Pancreas (tissue), 10 donors: Measurements from ENCODE around the gene PTH2R. TPM values are rescaled to one million over a fixed set of nuclear protein-coding genes. Genes with fewer than 3 reads are reported as not detected.
"Not testable (repeated sequence)": the region's sequence is repeated elsewhere in the genome, so short reads cannot be mapped to it uniquely, and the experiment has no call there.

Source experiments
- ATAC-seq, 4 donors: fragments of 200-7000 bp; cut with Tn5 transposase; one replicate each; pipeline versions ENCODE4 v1.8.0 to v1.9.1; 2020; ENCODE audit warnings: mild to moderate bottlenecking in 4 of 4, moderate library complexity in 4 of 4
- DNase-seq, 6 donors: peaks; one replicate each; pipeline ENCODE4 v3.0.0-alpha.2; 2020
- FAIRE-seq: peaks from 2 replicates; lab custom pipeline; 2012; peaks lifted over from hg19 to GRCh38; lab: Jason Lieb, UNC
- H3K27ac ChIP-seq, 4 donors: fragments of 200-600 bp; sonication (generic); 1 replicate in 3 of 4; 2 replicates in 1 of 4; pipeline versions ENCODE4 v1.5.0 to v1.8.0; 2020
- H3K27me3 ChIP-seq, 4 donors: fragments of 200-600 bp; one replicate each; pipeline ENCODE4 v1.8.0; 2021
- H3K36me3 ChIP-seq, 3 donors: fragments of 200-600 bp; sonication (generic) in 1 of 3; one replicate each; pipeline versions ENCODE4 v1.5.0 to v1.8.0; 2020 to 2021
- H3K4me1 ChIP-seq, 3 donors: fragments of 200-600 bp; one replicate each; pipeline ENCODE4 v1.8.0; 2021
- H3K4me3 ChIP-seq, 4 donors: fragments of 200-600 bp; sonication (generic) in 2 of 4; one replicate each; pipeline versions ENCODE4 v1.5.0 to v1.8.0; 2020 to 2021
- H3K9me3 ChIP-seq, 4 donors: fragments of 200-600 bp; one replicate each; pipeline ENCODE4 v1.8.0; 2021
- CTCF ChIP-seq, 4 donors: fragments of 200-600 bp; sonication (generic) in 3 of 4; IDR thresholded peaks; one replicate each; pipeline versions ENCODE4 v1.5.0 to v1.8.0; 2021; ENCODE audit warnings: antibody characterized with exemption in 4 of 4
- WGBS, 2 donors: extraction: QIAGEN DNeasy Blood & Tissue Kit; methylation state at CpG; one replicate each; pipeline ENCODE4 v1.1.7; 2013; 5-methylcytosine and 5-hydroxymethylcytosine counted together
- intact Hi-C, 3 donors: fragments of 100-400 bp; cut with DNase I; formaldehyde crosslinking; loops; one replicate each; pipeline versions ENCODE4 v1.11.1 to v1.14.2; 2022
- polyA plus RNA-seq, 2 donors: library from polyadenylated mRNA; stranded (reverse); fragments of 200-250 nt; gene quantifications; one replicate each; pipeline ENCODE4 v1.2.3, GENCODE V29; 2013
- total RNA-seq, 6 donors: library from RNA; stranded (reverse); fragmentation: NEBNext Ultra II Directional in 4 of 6; extraction: Animal tissue kit (Norgen Biotek cat#: 25700) in 4 of 6; gene quantifications; one replicate each; pipeline versions ENCODE4 v1.2.1 to v1.2.4, GENCODE V29; 2021 to 2023
- donor health status: healthy with polysubstance abuse.
- donor health status: DM: no; HTN: no; CAD: no; lungs with moderate emphysema.
- donor health status: DM: no; HTN: no; CAD: no.
- donor health status: control.
- donor health status: control.
- donor health status: Bipolar disorder and iron deficiency.
- donor health status: DM: yes; HTN: yes; CAD: no.
- donor health status: DM: no; HTN: no; CAD: no.
- donor health status: DM: no; HTN: no; CAD: no.
- donor health status: DM: yes; HTN: yes; CAD: no.

The PTH2R gene
- total and polyA plus RNA-seq, 8 donors: 0.19 to 1.5 (median 0.48) TPM

- no peak for TF ChIP-seq CTCF (IDR thresholded peaks at IDR 0.05)
- intact Hi-C loops: no loop called here
- H3K36me3 ChIP-seq: no peaks in the 10 kb centered on the region
- DNase-seq: no peak
- H3K4me1 ChIP-seq: no peaks in the 10 kb centered on the region
- no peaks in the 10 kb centered on the region for H3K9me3 ChIP-seq
- FAIRE-seq: no peak
- ATAC-seq: no peak
- H3K27me3 ChIP-seq: no peaks in the 10 kb centered on the region
- no peak overlapping the region for H3K27ac ChIP-seq
- 73 to 87% methylated on average over 2 of the region's 2 CpGs for WGBS, 2 donors
- H3K4me3 ChIP-seq: no peak overlapping the region
Measured at GRCh38 chr2:208440716-208441115, 34.1 kb downstream of the PTH2R start.

- no peak for DNase-seq
- FAIRE-seq: no peak
- no peaks in the 10 kb centered on the region for H3K9me3 ChIP-seq
- no peaks in the 10 kb centered on the region for H3K27me3 ChIP-seq
- ATAC-seq: no peak
- H3K36me3 ChIP-seq: no peaks in the 10 kb centered on the region
- no peak overlapping the region for H3K4me3 ChIP-seq
- TF ChIP-seq CTCF (IDR thresholded peaks at IDR 0.05): no peak
- no peaks in the 10 kb centered on the region for H3K4me1 ChIP-seq
- intact Hi-C loops: no loop called here
- 95 to 96% methylated on average over 2 of the region's 2 CpGs for WGBS, 2 donors
- H3K27ac ChIP-seq: no peak overlapping the region
Measured at GRCh38 chr2:208441951-208442350, 35.4 kb downstream of the PTH2R start.

- 90 to 97% methylated on average over 6 of the region's 6 CpGs for WGBS, 2 donors
- H3K4me3 ChIP-seq, FAIRE-seq, ATAC-seq, H3K27ac ChIP-seq, H3K4me1 ChIP-seq, H3K36me3 ChIP-seq, H3K27me3 ChIP-seq, DNase-seq, intact Hi-C loops, H3K9me3 ChIP-seq: not testable (repeated sequence)
Measured at GRCh38 chr2:208447447-208447846, 40.9 kb downstream of the PTH2R start.

GRCh38 chr2:208451061-208451460, 44.5 kb downstream of the PTH2R start:
- intact Hi-C loops: no loop called here
- Histone ChIP-seq H3K4me1 (no peaks in the 10 kb centered on the region), H3K4me3 (no peak overlapping the region), H3K36me3 (no peaks in the 10 kb centered on the region), H3K27me3 (no peaks in the 10 kb centered on the region), H3K9me3 (no peaks in the 10 kb centered on the region), H3K27ac (no peak overlapping the region)
- DNase-seq (no peak), FAIRE-seq (no peak), ATAC-seq (no peak)
- 75 to 78% methylated on average over 2 of the region's 2 CpGs for WGBS, 2 donors
- TF ChIP-seq CTCF (IDR thresholded peaks at IDR 0.05): no peak

- H3K27ac ChIP-seq: no peak overlapping the region
- ATAC-seq: no peak
- no peak overlapping the region for H3K4me3 ChIP-seq
- TF ChIP-seq CTCF (IDR thresholded peaks at IDR 0.05): no peak
- H3K36me3 ChIP-seq: no peaks in the 10 kb centered on the region
- H3K9me3 ChIP-seq: no peaks in the 10 kb centered on the region
- no peaks in the 10 kb centered on the region for H3K27me3 ChIP-seq
- intact Hi-C loops: no loop called here
- DNase-seq: no peak
- no peaks in the 10 kb centered on the region for H3K4me1 ChIP-seq
- FAIRE-seq: no peak
Measured at GRCh38 chr2:208454861-208455260, 48.3 kb downstream of the PTH2R start.
